WTC11 (cell line): ENCODE results near the gene RANBP9. TPM values are rescaled to one million over a fixed set of nuclear protein-coding genes. Genes with fewer than 3 reads are reported as not detected.

Experiments
- ATAC-seq: fragments of 200-7000 bp; cut with Tn5 transposase; 2 replicates; pipeline ENCODE4 v1.10.0; 2021; ENCODE audit warnings: mild to moderate bottlenecking, moderate library complexity
- CTCF ChIA-PET: fragments of 300-600 bp; sonication (Branson Sonifier 250); formaldehyde crosslinking; loops from one replicate; lab custom pipeline; 2021; ENCODE audit warnings: antibody characterized with exemption; lab: Charles Lee
- POLR2A ChIA-PET: fragments of 350-600 bp; sonication (Branson Sonifier 250); formaldehyde crosslinking; loops from one replicate; lab custom pipeline; 2021; ENCODE audit warnings: antibody characterized with exemption; lab: Charles Lee
- DNase-seq: peaks from one replicate; pipeline ENCODE4 v3.0.0; 2021; ENCODE audit warnings: low spot score
- H3K27ac Mint-ChIP-seq: 2 replicates; pipeline ENCODE4 v1.8.0; 2021; ENCODE audit warnings: mixed read lengths
- H3K27me3 Mint-ChIP-seq: 2 replicates; pipeline ENCODE4 v1.8.0; 2021; ENCODE audit warnings: low read depth, mild to moderate bottlenecking, moderate library complexity, mixed read lengths
- H3K36me3 Mint-ChIP-seq: 2 replicates; pipeline ENCODE4 v1.8.0; 2021; ENCODE audit warnings: mixed read lengths
- H3K4me1 Mint-ChIP-seq: 2 replicates; pipeline ENCODE4 v1.8.0; 2022; ENCODE audit warnings: mixed read lengths
- H3K4me3 Mint-ChIP-seq: 2 replicates; pipeline ENCODE4 v1.8.0; 2021; ENCODE audit warnings: mild to moderate bottlenecking, moderate library complexity, mixed read lengths
- H3K9me3 Mint-ChIP-seq: 2 replicates; pipeline ENCODE4 v1.8.0; 2021; ENCODE audit warnings: mixed read lengths
- CREB1 ChIP-seq: sonication (generic); formaldehyde crosslinking; IDR thresholded peaks from 2 replicates; pipeline ENCODE4 v1.8.0; 2023; ENCODE audit warnings: mild to moderate bottlenecking, missing genetic modification reagents
- CTCF ChIP-seq: fragments of 200-600 bp; IDR thresholded peaks from 2 replicates; pipeline ENCODE4 v1.8.0; 2022; ENCODE audit warnings: antibody characterized with exemption
- ETV6 ChIP-seq: sonication (generic); formaldehyde crosslinking; IDR thresholded peaks from 2 replicates; pipeline ENCODE4 v1.8.1; 2022; ENCODE audit warnings: mild to moderate bottlenecking, missing genetic modification reagents
- FOXJ3 ChIP-seq: sonication (generic); formaldehyde crosslinking; IDR thresholded peaks from 2 replicates; pipeline ENCODE4 v1.9.0; 2021; ENCODE audit warnings: missing genetic modification reagents, mild to moderate bottlenecking, borderline replicate concordance
- FOXK1 ChIP-seq: sonication (generic); formaldehyde crosslinking; IDR thresholded peaks from 2 replicates; pipeline ENCODE4 v1.8.0; 2022; ENCODE audit warnings: mild to moderate bottlenecking, moderate library complexity, missing genetic modification reagents
- GRHL2 ChIP-seq: fragments of 250-450 bp; sonication (Bioruptor Pico); IDR thresholded peaks from 2 replicates; pipeline ENCODE4 v1.8.0; 2022; ENCODE audit warnings: mild to moderate bottlenecking, moderate library complexity; ENCODE audit not compliant: insufficient replicate concordance, severe bottlenecking
- GTF2I ChIP-seq: fragments of 250-450 bp; sonication (Bioruptor Pico); conservative IDR thresholded peaks from 2 replicates; pipeline ENCODE4 v1.4.0; 2021; ENCODE audit warnings: mild to moderate bottlenecking
- JUN ChIP-seq: sonication (generic); formaldehyde crosslinking; IDR thresholded peaks from 2 replicates; pipeline ENCODE4 v1.8.0; 2023; ENCODE audit warnings: mild to moderate bottlenecking, missing genetic modification reagents
- KAT7 ChIP-seq: sonication (generic); formaldehyde crosslinking; IDR thresholded peaks from 2 replicates; pipeline ENCODE4 v1.8.1; 2023; ENCODE audit warnings: missing genetic modification reagents, mild to moderate bottlenecking, borderline replicate concordance
- MAX ChIP-seq: sonication (generic); formaldehyde crosslinking; IDR thresholded peaks from 2 replicates; pipeline ENCODE4 v1.8.0; 2022; ENCODE audit warnings: mild to moderate bottlenecking, missing genetic modification reagents
- NFE2L1 ChIP-seq: sonication (generic); formaldehyde crosslinking; IDR thresholded peaks from 2 replicates; pipeline ENCODE4 v1.8.1; 2023; ENCODE audit warnings: missing genetic modification reagents
- NR3C1 ChIP-seq: sonication (generic); formaldehyde crosslinking; conservative IDR thresholded peaks from 2 replicates; pipeline ENCODE4 v1.8.1; 2023; ENCODE audit warnings: low read depth, mild to moderate bottlenecking, missing genetic modification reagents
- RELA ChIP-seq: sonication (generic); formaldehyde crosslinking; IDR thresholded peaks from 2 replicates; pipeline ENCODE4 v1.8.1; 2022; ENCODE audit warnings: missing genetic modification reagents, mild to moderate bottlenecking, borderline replicate concordance
- SMAD3 ChIP-seq: sonication (generic); formaldehyde crosslinking; IDR thresholded peaks from 2 replicates; pipeline ENCODE4 v1.8.0; 2022; ENCODE audit warnings: missing genetic modification reagents, mild to moderate bottlenecking, borderline replicate concordance
- SOX15 ChIP-seq: fragments of 250-450 bp; sonication (Bioruptor Pico); IDR thresholded peaks from 2 replicates; pipeline ENCODE4 v1.9.0; 2021; ENCODE audit warnings: mild to moderate bottlenecking
- TCF7 ChIP-seq: sonication (generic); formaldehyde crosslinking; IDR thresholded peaks from 2 replicates; pipeline ENCODE4 v1.8.0; 2022; ENCODE audit warnings: mild to moderate bottlenecking, low read depth, missing genetic modification reagents, moderate library complexity
- TEAD4 ChIP-seq: sonication (generic); formaldehyde crosslinking; IDR thresholded peaks from 2 replicates; pipeline ENCODE4 v1.8.0; 2022; ENCODE audit warnings: mild to moderate bottlenecking, missing genetic modification reagents
- ZNF138 ChIP-seq: sonication (generic); formaldehyde crosslinking; conservative IDR thresholded peaks from 2 replicates; pipeline ENCODE4 v1.8.1; 2022; ENCODE audit warnings: mild to moderate bottlenecking, moderate library complexity, missing genetic modification reagents
- ZNF219 ChIP-seq: sonication (generic); formaldehyde crosslinking; IDR thresholded peaks from 2 replicates; pipeline ENCODE4 v1.8.0; 2023; ENCODE audit warnings: missing genetic modification reagents, mild to moderate bottlenecking, borderline replicate concordance
- ZNF317 ChIP-seq: sonication (generic); formaldehyde crosslinking; IDR thresholded peaks from 2 replicates; pipeline ENCODE4 v1.8.1; 2023; ENCODE audit warnings: low read depth, mild to moderate bottlenecking, moderate library complexity, missing genetic modification reagents, borderline replicate concordance
- ZNF416 ChIP-seq: fragments of 250-450 bp; sonication (Bioruptor Pico); IDR thresholded peaks from 2 replicates; pipeline ENCODE4 v1.9.0; 2021; ENCODE audit warnings: mild to moderate bottlenecking, inconsistent platforms
- total RNA-seq: library from RNA; stranded (reverse); gene quantifications from 3 replicates; pipeline ENCODE4 v1.2.3, GENCODE V29; 2021
- TF ChIP-seq, protein P1 (sequence below): sonication (generic); formaldehyde crosslinking; conservative IDR thresholded peaks from 2 replicates; pipeline ENCODE4 v1.8.1; 2023; ENCODE audit warnings: mild to moderate bottlenecking, low read depth, missing genetic modification reagents, moderate library complexity
- TF ChIP-seq, protein P2 (sequence below): sonication (generic); formaldehyde crosslinking; IDR thresholded peaks from 2 replicates; pipeline ENCODE4 v1.8.1; 2023; ENCODE audit warnings: mild to moderate bottlenecking, missing genetic modification reagents

The RANBP9 gene
- total RNA-seq, 1 experiment from 2014 or later: 33.4 TPM

GRCh38 chr6:13643125-13643524 is 68.5 kb downstream of the RANBP9 start:
- H3K4me3 Mint-ChIP-seq: no peak overlapping the region

DNA sequence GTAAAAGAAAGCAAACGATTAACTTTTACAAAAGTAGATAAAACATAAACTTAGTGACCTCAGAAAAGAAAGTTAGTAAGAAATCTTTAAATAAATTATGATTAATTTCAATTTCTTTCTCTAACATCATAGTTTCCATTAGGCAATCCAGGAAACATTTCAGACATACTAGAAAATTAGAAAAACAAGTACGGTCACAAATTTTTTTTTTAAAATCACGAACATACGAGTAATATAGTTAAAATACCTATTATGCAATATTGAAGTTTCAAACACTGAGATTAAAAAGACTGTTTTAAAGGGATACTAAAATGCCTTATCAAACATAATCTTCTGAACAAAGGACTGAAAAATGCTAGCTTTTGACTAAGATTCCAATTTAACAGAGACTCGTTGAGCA is 70.3 kb downstream of the RANBP9 start:
- Mint-ChIP-seq H3K27me3 (no peaks in the 10 kb centered on the region), H3K4me3 (no peak overlapping the region), H3K27ac (no peak overlapping the region), H3K9me3 (no peaks in the 10 kb centered on the region)
- ATAC-seq: no peak
- DNase-seq: no peak
- CTCF ChIA-PET: no interaction called here
- TF ChIP-seq MAX (CRISPR knock-in tag) (no peak), FOXJ3 (CRISPR knock-in tag) (no peak), SMAD3 (CRISPR knock-in tag) (no peak), NR3C1 (CRISPR knock-in tag) (no peak), CREB1 (CRISPR knock-in tag) (no peak), CTCF (no peak), TCF7 (CRISPR knock-in tag) (no peak), FOXK1 (no peak), ZNF317 (CRISPR knock-in tag) (no peak), ZNF138 (CRISPR knock-in tag) (no peak), NFE2L1 (no peak), TEAD4 (CRISPR knock-in tag) (no peak), RELA (CRISPR knock-in tag) (no peak), JUN (CRISPR knock-in tag) (no peak), GRHL2 (CRISPR knock-in tag) (no peak), ZNF416 (CRISPR knock-in tag) (no peak), KAT7 (CRISPR knock-in tag) (no peak), SOX15 (CRISPR knock-in tag) (no peak)
- TF ChIP-seq, protein P1, sequence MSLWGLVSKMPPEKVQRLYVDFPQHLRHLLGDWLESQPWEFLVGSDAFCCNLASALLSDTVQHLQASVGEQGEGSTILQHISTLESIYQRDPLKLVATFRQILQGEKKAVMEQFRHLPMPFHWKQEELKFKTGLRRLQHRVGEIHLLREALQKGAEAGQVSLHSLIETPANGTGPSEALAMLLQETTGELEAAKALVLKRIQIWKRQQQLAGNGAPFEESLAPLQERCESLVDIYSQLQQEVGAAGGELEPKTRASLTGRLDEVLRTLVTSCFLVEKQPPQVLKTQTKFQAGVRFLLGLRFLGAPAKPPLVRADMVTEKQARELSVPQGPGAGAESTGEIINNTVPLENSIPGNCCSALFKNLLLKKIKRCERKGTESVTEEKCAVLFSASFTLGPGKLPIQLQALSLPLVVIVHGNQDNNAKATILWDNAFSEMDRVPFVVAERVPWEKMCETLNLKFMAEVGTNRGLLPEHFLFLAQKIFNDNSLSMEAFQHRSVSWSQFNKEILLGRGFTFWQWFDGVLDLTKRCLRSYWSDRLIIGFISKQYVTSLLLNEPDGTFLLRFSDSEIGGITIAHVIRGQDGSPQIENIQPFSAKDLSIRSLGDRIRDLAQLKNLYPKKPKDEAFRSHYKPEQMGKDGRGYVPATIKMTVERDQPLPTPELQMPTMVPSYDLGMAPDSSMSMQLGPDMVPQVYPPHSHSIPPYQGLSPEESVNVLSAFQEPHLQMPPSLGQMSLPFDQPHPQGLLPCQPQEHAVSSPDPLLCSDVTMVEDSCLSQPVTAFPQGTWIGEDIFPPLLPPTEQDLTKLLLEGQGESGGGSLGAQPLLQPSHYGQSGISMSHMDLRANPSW: no peak
- TF ChIP-seq, all 79 proteins: peak for 0
- H3K36me3 Mint-ChIP-seq: peaks cover 9% of the 10 kb centered on the region
- peaks cover 38% of the 10 kb centered on the region for H3K4me1 Mint-ChIP-seq
- POLR2A ChIA-PET: no interaction called here

More at GRCh38 chr6:13643125-13643524, 68.5 kb downstream of the RANBP9 start:
- no peak for TF ChIP-seq ZNF219 (CRISPR knock-in tag)
- TF ChIP-seq, protein P2, sequence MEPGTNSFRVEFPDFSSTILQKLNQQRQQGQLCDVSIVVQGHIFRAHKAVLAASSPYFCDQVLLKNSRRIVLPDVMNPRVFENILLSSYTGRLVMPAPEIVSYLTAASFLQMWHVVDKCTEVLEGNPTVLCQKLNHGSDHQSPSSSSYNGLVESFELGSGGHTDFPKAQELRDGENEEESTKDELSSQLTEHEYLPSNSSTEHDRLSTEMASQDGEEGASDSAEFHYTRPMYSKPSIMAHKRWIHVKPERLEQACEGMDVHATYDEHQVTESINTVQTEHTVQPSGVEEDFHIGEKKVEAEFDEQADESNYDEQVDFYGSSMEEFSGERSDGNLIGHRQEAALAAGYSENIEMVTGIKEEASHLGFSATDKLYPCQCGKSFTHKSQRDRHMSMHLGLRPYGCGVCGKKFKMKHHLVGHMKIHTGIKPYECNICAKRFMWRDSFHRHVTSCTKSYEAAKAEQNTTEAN (CRISPR knock-in tag): no peak
- no peak for TF ChIP-seq ETV6 (CRISPR knock-in tag)
- TF ChIP-seq GTF2I (CRISPR knock-in tag): no peak
- ChIA-PET POLR2A (no interaction called here), CTCF (no interaction called here)
- peak overlapping the region; percentile 7; the same call in 1 of the 2 replicates for H3K27ac Mint-ChIP-seq
- no peak for ATAC-seq
- H3K4me1 Mint-ChIP-seq: peaks cover 20% of the 10 kb centered on the region
- no peaks in the 10 kb centered on the region for H3K9me3 Mint-ChIP-seq
- H3K27me3 Mint-ChIP-seq: no peaks in the 10 kb centered on the region
- H3K36me3 Mint-ChIP-seq: peaks cover 9% of the 10 kb centered on the region
- DNase-seq: no peak
